Aorta (tissue), 5 donors: ENCODE data around the gene TCEA2. TPM values are rescaled to one million over a fixed set of nuclear protein-coding genes. Genes with fewer than 3 reads are reported as not detected.
A peak's percentile ranks its signal among the peaks of the same experiment; 100 is the strongest.

Experiments used
- ATAC-seq: fragments of 200-7000 bp; cut with Tn5 transposase; one replicate; pipeline ENCODE4 v1.9.1; 2022; ENCODE audit warnings: moderate library complexity; ENCODE audit not compliant: low FRiP score
- DNase-seq, 2 donors: peaks; one replicate each; pipeline ENCODE4 v3.0.0-alpha.2; 2020
- H3K27ac ChIP-seq, 2 donors: one replicate each; pipeline ENCODE4 v1.5.1; 2013; ENCODE audit warnings: low read length in 2 of 2, mild to moderate bottlenecking in 2 of 2, moderate library complexity in 2 of 2, control low read depth in 1 of 2, inconsistent platforms in 1 of 2, low read depth in 1 of 2
- H3K27me3 ChIP-seq, 2 donors: one replicate each; pipeline ENCODE4 v1.6.1; 2013; ENCODE audit warnings: control low read depth in 1 of 2, low read length in 1 of 2, mild to moderate bottlenecking in 1 of 2, moderate library complexity in 1 of 2; ENCODE audit not compliant: insufficient read depth in 2 of 2, control insufficient read depth in 1 of 2
- H3K36me3 ChIP-seq, 2 donors: one replicate each; pipeline ENCODE4 v1.6.1; 2013; ENCODE audit warnings: control low read depth in 1 of 2, low read length in 1 of 2, mild to moderate bottlenecking in 1 of 2; ENCODE audit not compliant: insufficient read depth in 2 of 2, control insufficient read depth in 1 of 2
- H3K4me1 ChIP-seq, 2 donors: one replicate each; pipeline ENCODE4 v1.6.1; 2013; ENCODE audit warnings: low read length in 2 of 2, control low read depth in 1 of 2, mild to moderate bottlenecking in 1 of 2, moderate library complexity in 1 of 2; ENCODE audit not compliant: insufficient read depth in 2 of 2, control insufficient read depth in 1 of 2
- H3K4me3 ChIP-seq, 2 donors: one replicate each; pipeline ENCODE4 v1.5.1; 2013; ENCODE audit warnings: low read length in 2 of 2, control low read depth in 1 of 2, mild to moderate bottlenecking in 1 of 2
- H3K9me3 ChIP-seq: one replicate; pipeline ENCODE4 v1.6.1; 2013; ENCODE audit warnings: mild to moderate bottlenecking, low read length; ENCODE audit not compliant: control insufficient read depth
- WGBS, 2 donors: extraction: QIAGEN DNeasy Blood & Tissue Kit; methylation state at CpG; one replicate each; pipeline ENCODE4 v1.1.7; 2013; 5-methylcytosine and 5-hydroxymethylcytosine counted together
- intact Hi-C, 2 donors: fragments of 100-400 bp; cut with DNase I; formaldehyde crosslinking; loops; one replicate each; pipeline versions ENCODE4 v1.14.2 to v1.15.0; 2022
- polyA plus RNA-seq, 2 donors: library from polyadenylated mRNA; stranded (reverse); fragments of 200-250 nt; gene quantifications; one replicate each; pipeline ENCODE4 v1.2.3, GENCODE V29; 2013
- total RNA-seq, 2 donors: library from RNA; stranded (reverse); fragmentation: NEBNext Ultra II Directional; extraction: Animal tissue kit (Norgen Biotek cat#: 25700); gene quantifications; one replicate each; pipeline ENCODE4 v1.2.1, GENCODE V29; 2021
- donor health status: healthy with polysubstance abuse.
- donor health status: Bipolar disorder and iron deficiency.
- donor health status: DM: no; HTN: no; CAD: no.
- donor health status: DM: no; HTN: no; CAD: no.
- donor health status: DM: yes; HTN: yes; CAD: no.

TCEA2 gene
- total and polyA plus RNA-seq, 4 donors = 26.2 to 80.1 (median 58.3) TPM

- no peaks in the 10 kb centered on the region for H3K9me3 ChIP-seq
- no peaks in the 10 kb centered on the region for H3K4me1 ChIP-seq
- H3K27me3 ChIP-seq = no peaks in the 10 kb centered on the region
- intact Hi-C loops = no loop called here
- H3K27ac ChIP-seq = no peak overlapping the region
- no peak overlapping the region for H3K4me3 ChIP-seq
- no peaks in the 10 kb centered on the region for H3K36me3 ChIP-seq
- ATAC-seq = no peak
- no peak for DNase-seq
- WGBS, 2 donors = 79 to 82% methylated on average over 14 of the region's 14 CpGs
Observed at GRCh38 chr20:64072498-64073063, 9.6 kb downstream of the TCEA2 start.

- no peak overlapping the region for H3K4me3 ChIP-seq
- H3K9me3 ChIP-seq = no peaks in the 10 kb centered on the region
- H3K36me3 ChIP-seq = no peaks in the 10 kb centered on the region
- intact Hi-C loops = no loop called here
- DNase-seq (no peak), ATAC-seq (no peak)
- no peaks in the 10 kb centered on the region for H3K27me3 ChIP-seq
- 91 to 92% methylated on average over 35 to 37 of the region's 37 CpGs for WGBS, 2 donors
- H3K4me1 ChIP-seq = no peaks in the 10 kb centered on the region
- H3K27ac ChIP-seq = no peak overlapping the region
Observed at GRCh38 chr20:64073476-64074183, 10.6 kb downstream of the TCEA2 start.

GRCh38 chr20:64074184-64074789, 11.3 kb downstream of the TCEA2 start:
- 89 to 90% methylated on average over 28 of the region's 28 CpGs for WGBS, 2 donors
- Histone ChIP-seq H3K27me3 (no peaks in the 10 kb centered on the region), H3K36me3 (no peaks in the 10 kb centered on the region), H3K27ac (no peak overlapping the region), H3K4me1 (no peaks in the 10 kb centered on the region), H3K4me3 (no peak overlapping the region), H3K9me3 (no peaks in the 10 kb centered on the region)
- ATAC-seq (peak; percentile 1), DNase-seq (no peak)
- intact Hi-C loops = no loop called here

- H3K27ac ChIP-seq = no peak overlapping the region
- WGBS, 2 donors = 50 to 75% methylated on average over 7 to 8 of the region's 8 CpGs
Observed at GRCh38 chr20:64074963-64075362, 12.0 kb downstream of the TCEA2 start.

GRCh38 chr20:64075556-64075955, 12.6 kb downstream of the TCEA2 start:
- 91 to 92% methylated on average over 12 of the region's 12 CpGs for WGBS, 2 donors

More at GRCh38 chr20:64074963-64075362, 12.0 kb downstream of the TCEA2 start:
- intact Hi-C loops = no loop called here
- no peak for DNase-seq
- H3K4me1 ChIP-seq = no peaks in the 10 kb centered on the region
- no peak for ATAC-seq
- no peaks in the 10 kb centered on the region for H3K27me3 ChIP-seq
- H3K4me3 ChIP-seq = no peak overlapping the region
- H3K9me3 ChIP-seq = no peaks in the 10 kb centered on the region
- no peaks in the 10 kb centered on the region for H3K36me3 ChIP-seq

GRCh38 chr20:64076061-64076997, 13.3 kb downstream of the TCEA2 start:
- Histone ChIP-seq H3K27me3 (no peaks in the 10 kb centered on the region), H3K27ac (no peak overlapping the region), H3K9me3 (no peaks in the 10 kb centered on the region), H3K4me1 (no peaks in the 10 kb centered on the region), H3K36me3 (no peaks in the 10 kb centered on the region), H3K4me3 (no peak overlapping the region)
- no peak for ATAC-seq
- no peak for DNase-seq
- WGBS, 2 donors = 94 to 95% methylated on average over 16 to 22 of the region's 22 CpGs
- intact Hi-C loops = no loop called here

More at GRCh38 chr20:64075556-64075955, 12.6 kb downstream of the TCEA2 start:
- Histone ChIP-seq H3K4me3 (no peak overlapping the region), H3K27me3 (no peaks in the 10 kb centered on the region), H3K4me1 (no peaks in the 10 kb centered on the region), H3K27ac (no peak overlapping the region), H3K9me3 (no peaks in the 10 kb centered on the region), H3K36me3 (no peaks in the 10 kb centered on the region)
- ATAC-seq (no peak), DNase-seq (no peak)
- intact Hi-C loops = no loop called here

- H3K4me3 ChIP-seq = no peak overlapping the region
- ATAC-seq = no peak
- DNase-seq = no peak
Observed at GRCh38 chr20:64077094-64077493, 14.1 kb downstream of the TCEA2 start.

GRCh38 chr20:64077541-64077875, 14.5 kb downstream of the TCEA2 start:
- intact Hi-C loops = no loop called here
- Histone ChIP-seq H3K4me1 (no peaks in the 10 kb centered on the region), H3K4me3 (no peak overlapping the region), H3K27me3 (no peaks in the 10 kb centered on the region), H3K27ac (no peak overlapping the region), H3K9me3 (no peaks in the 10 kb centered on the region), H3K36me3 (no peaks in the 10 kb centered on the region)
- ATAC-seq (no peak), DNase-seq (no peak)
- 84 to 86% methylated on average over 7 of the region's 7 CpGs for WGBS, 2 donors

More at GRCh38 chr20:64077094-64077493, 14.1 kb downstream of the TCEA2 start:
- intact Hi-C loops = no loop called here
- 91 to 93% methylated on average over 8 of the region's 8 CpGs for WGBS, 2 donors
- Histone ChIP-seq H3K4me1 (no peaks in the 10 kb centered on the region), H3K36me3 (no peaks in the 10 kb centered on the region), H3K27me3 (no peaks in the 10 kb centered on the region), H3K9me3 (no peaks in the 10 kb centered on the region), H3K27ac (no peak overlapping the region)
